GM23338 (cell line): Measurements from ENCODE around the gene PKD2L1. TPM values are rescaled to one million over a fixed set of nuclear protein-coding genes. Genes with fewer than 3 reads are reported as not detected.

Source experiments
- ATAC-seq: fragments of 200-7000 bp; cut with Tn5 transposase; 3 replicates; pipeline ENCODE4 v1.9.1; 2020
- DNase-seq: peaks from one replicate; pipeline ENCODE4 v3.0.0-alpha.2; 2015; ENCODE audit warnings: low spot score
- H2AFZ ChIP-seq: fragments of 200-600 bp; sonication (generic); 2 replicates; pipeline ENCODE4 v1.8.0; 2016; ENCODE audit warnings: antibody characterized with exemption, mild to moderate bottlenecking, moderate library complexity
- H3F3A ChIP-seq: fragments of 200-600 bp; sonication (generic); replicated peaks from 2 replicates; pipeline ENCODE4 v1.8.0; 2017; ENCODE audit warnings: antibody characterized with exemption, mixed run types, low read depth
- H3K27ac ChIP-seq: fragments of 200-600 bp; sonication (generic); 2 replicates; pipeline ENCODE4 v1.6.1; 2016; ENCODE audit warnings: low read depth
- H3K27me3 ChIP-seq: fragments of 200-600 bp; sonication (generic); 2 replicates; pipeline ENCODE4 v1.8.0; 2016; ENCODE audit warnings: mild to moderate bottlenecking, mixed run types, moderate library complexity; ENCODE audit not compliant: insufficient read depth
- H3K36me3 ChIP-seq: fragments of 200-600 bp; sonication (generic); 2 replicates; pipeline ENCODE4 v1.8.0; 2016; ENCODE audit warnings: mild to moderate bottlenecking; ENCODE audit not compliant: insufficient read depth
- H3K4me1 ChIP-seq: fragments of 200-600 bp; sonication (generic); 2 replicates; pipeline ENCODE4 v1.8.0; 2016; ENCODE audit warnings: mild to moderate bottlenecking, moderate library complexity; ENCODE audit not compliant: insufficient read depth
- H3K4me2 ChIP-seq: fragments of 200-600 bp; sonication (generic); 2 replicates; pipeline ENCODE4 v1.7.1; 2017; ENCODE audit warnings: mixed run types
- H3K4me3 ChIP-seq: fragments of 200-600 bp; sonication (generic); 2 replicates; pipeline ENCODE4 v1.6.1; 2016; ENCODE audit warnings: mixed run types
- H3K79me2 ChIP-seq: fragments of 200-600 bp; sonication (generic); replicated peaks from 2 replicates; pipeline ENCODE4 v1.8.0; 2017; ENCODE audit warnings: mild to moderate bottlenecking; ENCODE audit not compliant: insufficient read depth
- H3K9me2 ChIP-seq: fragments of 200-600 bp; sonication (generic); 2 replicates; pipeline ENCODE4 v1.8.0; 2017; ENCODE audit not compliant: insufficient read depth
- H4K20me1 ChIP-seq: fragments of 200-600 bp; sonication (generic); replicated peaks from 2 replicates; pipeline ENCODE4 v1.8.0; 2017; ENCODE audit warnings: mild to moderate bottlenecking; ENCODE audit not compliant: insufficient read depth
- H3K27ac Mint-ChIP-seq: 2 replicates; pipeline ENCODE4 v1.8.0; 2020; ENCODE audit warnings: inconsistent platforms, mild to moderate bottlenecking, moderate library complexity, mixed read lengths
- H3K27me3 Mint-ChIP-seq: 3 replicates; pipeline ENCODE4 v1.8.0; 2022; ENCODE audit warnings: low read depth, mild to moderate bottlenecking, moderate library complexity, mixed read lengths, inconsistent platforms; ENCODE audit not compliant: insufficient read depth, poor library complexity
- H3K36me3 Mint-ChIP-seq: 3 replicates; pipeline ENCODE4 v1.8.0; 2021; ENCODE audit warnings: low read depth, mild to moderate bottlenecking, inconsistent platforms, moderate library complexity, mixed read lengths
- H3K4me1 Mint-ChIP-seq: 3 replicates; pipeline ENCODE4 v1.8.0; 2020; ENCODE audit warnings: mild to moderate bottlenecking, inconsistent platforms, mixed read lengths
- H3K4me3 Mint-ChIP-seq: 3 replicates; pipeline ENCODE4 v1.8.0; 2021; ENCODE audit warnings: moderate library complexity, mild to moderate bottlenecking, inconsistent platforms, mixed read lengths
- H3K9me3 Mint-ChIP-seq: 3 replicates; pipeline ENCODE4 v1.8.0; 2020; ENCODE audit warnings: moderate library complexity, mild to moderate bottlenecking, inconsistent platforms, mixed read lengths
- EZH2 ChIP-seq: fragments of 200-600 bp; sonication (generic); IDR thresholded peaks from one replicate; pipeline ENCODE4 v1.8.0; 2017; ENCODE audit warnings: antibody characterized with exemption, mild to moderate bottlenecking, low read depth; ENCODE audit not compliant: unreplicated experiment
- EZH2phosphoT487 ChIP-seq: fragments of 200-600 bp; sonication (generic); IDR thresholded peaks from one replicate; pipeline ENCODE4 v1.8.1; 2018; ENCODE audit warnings: antibody characterized with exemption; ENCODE audit not compliant: unreplicated experiment
- JUNB ChIP-seq: IDR thresholded peaks from one replicate; pipeline ENCODE4 v1.6.1; 2016; ENCODE audit warnings: antibody characterized with exemption; ENCODE audit not compliant: unreplicated experiment
- NANOG ChIP-seq: IDR thresholded peaks from 2 replicates; pipeline ENCODE4 v1.6.1; 2016; ENCODE audit warnings: antibody characterized with exemption, borderline replicate concordance
- POLR2AphosphoS5 ChIP-seq: IDR thresholded peaks from 2 replicates; pipeline ENCODE4 v1.6.1; 2016; ENCODE audit warnings: antibody characterized with exemption, low read depth
- STAT1 ChIP-seq: IDR thresholded peaks from one replicate; pipeline ENCODE4 v1.6.1; 2016; ENCODE audit warnings: antibody characterized with exemption; ENCODE audit not compliant: unreplicated experiment
- ZNF331 ChIP-seq: fragments of 250-450 bp; sonication (Bioruptor Pico); IDR thresholded peaks from 2 replicates; pipeline ENCODE4 v1.5.0; 2020; ENCODE audit warnings: low read depth, mild to moderate bottlenecking, moderate library complexity
- ZNF462 ChIP-seq: fragments of 250-450 bp; sonication (Bioruptor Pico); IDR thresholded peaks from 2 replicates; pipeline ENCODE4 v1.5.0; 2020; ENCODE audit warnings: mild to moderate bottlenecking, moderate library complexity
- polyA plus RNA-seq: library from polyadenylated mRNA; unstranded; fragments of >200 nt; fragmentation: Nextera tagmentation; extraction: Ambion mirVana; gene quantifications from 2 replicates; pipeline ENCODE4 v1.2.1, GENCODE V29; 2016
- total RNA-seq: library from RNA; depleted of rRNA; stranded (reverse); fragments of >200 nt; shearing (Covaris generic); gene quantifications from 2 replicates; pipeline ENCODE4 v1.2.3, GENCODE V29; 2014
- TF ChIP-seq, protein P1 (sequence below), 2 experiments: fragments of 200-600 bp in 1 of 2; sonication (generic) in 1 of 2; conservative IDR thresholded peaks; 2 replicates each; pipeline versions ENCODE4 v1.5.1 to v1.6.1; 2016 to 2017; ENCODE audit warnings: antibody characterized with exemption in 2 of 2, low read depth in 2 of 2, mild to moderate bottlenecking in 2 of 2, moderate library complexity in 1 of 2
- TF ChIP-seq, protein P2 (sequence below): IDR thresholded peaks from 2 replicates; pipeline ENCODE4 v1.6.1; 2016; ENCODE audit warnings: antibody characterized with exemption
- TF ChIP-seq, protein P3 (sequence below): IDR thresholded peaks from one replicate; pipeline ENCODE4 v1.6.1; 2018; ENCODE audit warnings: antibody characterized with exemption; ENCODE audit not compliant: unreplicated experiment

PKD2L1 gene
- total and polyA plus RNA-seq, 2 experiments from 2014 or later = not detected

DNA sequence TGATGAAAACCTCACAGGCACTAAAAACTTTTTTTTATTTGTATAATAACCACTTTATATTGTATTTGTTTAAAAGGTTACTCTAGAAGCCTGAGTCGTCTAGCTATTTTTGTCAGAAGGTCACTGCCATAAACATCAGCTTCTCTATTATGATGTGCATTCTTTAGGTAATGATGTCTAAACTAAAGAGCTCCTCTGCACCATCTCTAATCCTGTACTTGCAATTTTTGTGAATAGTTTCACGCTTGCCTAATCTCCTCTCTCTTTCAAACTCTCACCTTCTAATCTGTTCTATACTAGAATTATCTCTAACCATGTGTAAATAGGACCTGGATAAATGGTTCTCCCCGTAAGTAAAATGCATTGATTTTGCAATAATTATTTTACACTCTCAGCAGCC lies 90.2 kb downstream of the PKD2L1 start (continued):
- TF ChIP-seq, protein P1, sequence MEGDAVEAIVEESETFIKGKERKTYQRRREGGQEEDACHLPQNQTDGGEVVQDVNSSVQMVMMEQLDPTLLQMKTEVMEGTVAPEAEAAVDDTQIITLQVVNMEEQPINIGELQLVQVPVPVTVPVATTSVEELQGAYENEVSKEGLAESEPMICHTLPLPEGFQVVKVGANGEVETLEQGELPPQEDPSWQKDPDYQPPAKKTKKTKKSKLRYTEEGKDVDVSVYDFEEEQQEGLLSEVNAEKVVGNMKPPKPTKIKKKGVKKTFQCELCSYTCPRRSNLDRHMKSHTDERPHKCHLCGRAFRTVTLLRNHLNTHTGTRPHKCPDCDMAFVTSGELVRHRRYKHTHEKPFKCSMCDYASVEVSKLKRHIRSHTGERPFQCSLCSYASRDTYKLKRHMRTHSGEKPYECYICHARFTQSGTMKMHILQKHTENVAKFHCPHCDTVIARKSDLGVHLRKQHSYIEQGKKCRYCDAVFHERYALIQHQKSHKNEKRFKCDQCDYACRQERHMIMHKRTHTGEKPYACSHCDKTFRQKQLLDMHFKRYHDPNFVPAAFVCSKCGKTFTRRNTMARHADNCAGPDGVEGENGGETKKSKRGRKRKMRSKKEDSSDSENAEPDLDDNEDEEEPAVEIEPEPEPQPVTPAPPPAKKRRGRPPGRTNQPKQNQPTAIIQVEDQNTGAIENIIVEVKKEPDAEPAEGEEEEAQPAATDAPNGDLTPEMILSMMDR (conservative IDR thresholded peaks at IDR 0.05; ENCODE audit: low read depth in 2 of 2) = no peak
- TF ChIP-seq POLR2AphosphoS5 = no peak

DNA sequence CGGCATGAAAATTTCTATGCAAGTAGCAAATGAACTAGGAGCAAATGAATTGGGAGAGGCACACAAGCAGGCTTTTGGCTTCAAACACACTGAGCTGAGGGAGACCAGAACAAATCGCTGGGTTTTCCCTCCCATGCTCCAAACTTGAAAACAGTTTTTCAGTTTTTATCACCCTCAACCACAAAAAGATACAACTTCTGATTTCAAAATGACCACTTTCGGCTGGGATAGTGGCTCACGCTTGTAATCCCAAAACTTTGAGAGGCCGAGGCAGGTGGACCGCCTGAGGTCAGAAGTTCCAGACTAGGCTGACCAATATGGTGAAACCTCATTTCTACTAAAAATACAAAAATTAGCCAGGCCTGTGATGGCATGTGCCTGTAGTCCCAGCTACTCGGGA lies 91.6 kb downstream of the PKD2L1 start:
- Mint-ChIP-seq H3K9me3 (no peaks in the 10 kb centered on the region), H3K36me3 (peaks cover 51% of the 10 kb centered on the region), H3K27me3 (peaks cover 3% of the 10 kb centered on the region), H3K27ac (no peak overlapping the region), H3K4me1 (no peaks in the 10 kb centered on the region), H3K4me3 (no peak overlapping the region)
- H2AFZ ChIP-seq = no peak overlapping the region
- H3K79me2 ChIP-seq = no peaks in the 10 kb centered on the region
- H4K20me1 ChIP-seq = peaks cover 5% of the 10 kb centered on the region; the same call in 1 of the 2 replicates
- H3F3A ChIP-seq = no peaks in the 10 kb centered on the region
- no peaks in the 10 kb centered on the region for H3K4me1 ChIP-seq
- no peak for ATAC-seq
- H3K9me2 ChIP-seq = no peaks in the 10 kb centered on the region
- no peak overlapping the region for H3K4me2 ChIP-seq
- no peaks in the 10 kb centered on the region for H3K27me3 ChIP-seq
- H3K36me3 ChIP-seq = peaks cover 12% of the 10 kb centered on the region
- no peak overlapping the region for H3K27ac ChIP-seq
- DNase-seq = no peak
- H3K4me3 ChIP-seq = no peak overlapping the region
- TF ChIP-seq, protein P2, sequence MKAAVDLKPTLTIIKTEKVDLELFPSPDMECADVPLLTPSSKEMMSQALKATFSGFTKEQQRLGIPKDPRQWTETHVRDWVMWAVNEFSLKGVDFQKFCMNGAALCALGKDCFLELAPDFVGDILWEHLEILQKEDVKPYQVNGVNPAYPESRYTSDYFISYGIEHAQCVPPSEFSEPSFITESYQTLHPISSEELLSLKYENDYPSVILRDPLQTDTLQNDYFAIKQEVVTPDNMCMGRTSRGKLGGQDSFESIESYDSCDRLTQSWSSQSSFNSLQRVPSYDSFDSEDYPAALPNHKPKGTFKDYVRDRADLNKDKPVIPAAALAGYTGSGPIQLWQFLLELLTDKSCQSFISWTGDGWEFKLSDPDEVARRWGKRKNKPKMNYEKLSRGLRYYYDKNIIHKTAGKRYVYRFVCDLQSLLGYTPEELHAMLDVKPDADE = no peak
- TF ChIP-seq EZH2 = no peak
- TF ChIP-seq, protein P3, sequence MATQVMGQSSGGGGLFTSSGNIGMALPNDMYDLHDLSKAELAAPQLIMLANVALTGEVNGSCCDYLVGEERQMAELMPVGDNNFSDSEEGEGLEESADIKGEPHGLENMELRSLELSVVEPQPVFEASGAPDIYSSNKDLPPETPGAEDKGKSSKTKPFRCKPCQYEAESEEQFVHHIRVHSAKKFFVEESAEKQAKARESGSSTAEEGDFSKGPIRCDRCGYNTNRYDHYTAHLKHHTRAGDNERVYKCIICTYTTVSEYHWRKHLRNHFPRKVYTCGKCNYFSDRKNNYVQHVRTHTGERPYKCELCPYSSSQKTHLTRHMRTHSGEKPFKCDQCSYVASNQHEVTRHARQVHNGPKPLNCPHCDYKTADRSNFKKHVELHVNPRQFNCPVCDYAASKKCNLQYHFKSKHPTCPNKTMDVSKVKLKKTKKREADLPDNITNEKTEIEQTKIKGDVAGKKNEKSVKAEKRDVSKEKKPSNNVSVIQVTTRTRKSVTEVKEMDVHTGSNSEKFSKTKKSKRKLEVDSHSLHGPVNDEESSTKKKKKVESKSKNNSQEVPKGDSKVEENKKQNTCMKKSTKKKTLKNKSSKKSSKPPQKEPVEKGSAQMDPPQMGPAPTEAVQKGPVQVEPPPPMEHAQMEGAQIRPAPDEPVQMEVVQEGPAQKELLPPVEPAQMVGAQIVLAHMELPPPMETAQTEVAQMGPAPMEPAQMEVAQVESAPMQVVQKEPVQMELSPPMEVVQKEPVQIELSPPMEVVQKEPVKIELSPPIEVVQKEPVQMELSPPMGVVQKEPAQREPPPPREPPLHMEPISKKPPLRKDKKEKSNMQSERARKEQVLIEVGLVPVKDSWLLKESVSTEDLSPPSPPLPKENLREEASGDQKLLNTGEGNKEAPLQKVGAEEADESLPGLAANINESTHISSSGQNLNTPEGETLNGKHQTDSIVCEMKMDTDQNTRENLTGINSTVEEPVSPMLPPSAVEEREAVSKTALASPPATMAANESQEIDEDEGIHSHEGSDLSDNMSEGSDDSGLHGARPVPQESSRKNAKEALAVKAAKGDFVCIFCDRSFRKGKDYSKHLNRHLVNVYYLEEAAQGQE = no peak
- no peak for TF ChIP-seq STAT1
- TF ChIP-seq ZNF462 (CRISPR knock-in tag) = no peak
- no peak for TF ChIP-seq NANOG
- TF ChIP-seq, protein P1 (conservative IDR thresholded peaks at IDR 0.05; ENCODE audit: low read depth in 2 of 2) = no peak
- TF ChIP-seq EZH2phosphoT487 = no peak
- TF ChIP-seq JUNB = no peak
- no peak for TF ChIP-seq ZNF331 (CRISPR knock-in tag)
